H1 (cell line): ENCODE data around the gene EXD3. TPM values are rescaled to one million over a fixed set of nuclear protein-coding genes. Genes with fewer than 3 reads are reported as not detected.

ENCODE experiments used
- CTCF ChIA-PET: fragments of 300-600 bp; sonication (Branson Sonifier 250); formaldehyde crosslinking; loops from one replicate; lab custom pipeline; 2021; ENCODE audit not compliant: partially characterized antibody; lab: Charles Lee
- POLR2A ChIA-PET: fragments of 300-600 bp; sonication (Branson Sonifier 250); formaldehyde crosslinking; loops from one replicate; lab custom pipeline; 2021; ENCODE audit warnings: inconsistent platforms; ENCODE audit not compliant: partially characterized antibody; lab: Charles Lee
- DNase-seq, 2 experiments: peaks; one replicate each; pipeline versions ENCODE4 v3.0.0 to v3.0.0-alpha.2; 2010 to 2022; ENCODE audit warnings: low spot score in 2 of 2, low read depth in 1 of 2, mixed read lengths in 1 of 2
- FAIRE-seq: peaks from 2 replicates; lab custom pipeline; 2011; peaks lifted over from hg19 to GRCh38; lab: Jason Lieb, UNC
- H2AFZ ChIP-seq: 2 replicates; pipeline ENCODE4 v1.8.1; 2012; ENCODE audit warnings: low read length, inconsistent platforms
- H2AK5ac ChIP-seq: 2 replicates; pipeline ENCODE4 v1.6.1; 2013; ENCODE audit warnings: low read depth, low read length
- H2BK120ac ChIP-seq: replicated peaks from 2 replicates; pipeline ENCODE3; 2013; ENCODE audit warnings: low read depth, low read length, inconsistent platforms
- H2BK12ac ChIP-seq: 2 replicates; pipeline ENCODE4 v1.6.1; 2013; ENCODE audit warnings: low read depth, low read length
- H2BK15ac ChIP-seq: 2 replicates; pipeline ENCODE4 v1.6.1; 2013; ENCODE audit warnings: low read length
- H2BK20ac ChIP-seq: 2 replicates; pipeline ENCODE4 v1.6.1; 2013; ENCODE audit warnings: low read length
- H2BK5ac ChIP-seq: 2 replicates; pipeline ENCODE4 v1.6.1; 2013; ENCODE audit warnings: low read depth, low read length
- H3K14ac ChIP-seq: 2 replicates; pipeline ENCODE4 v1.6.1; 2013; ENCODE audit warnings: inconsistent platforms; ENCODE audit not compliant: insufficient read length
- H3K18ac ChIP-seq: 2 replicates; pipeline ENCODE4 v1.6.1; 2013; ENCODE audit warnings: low read length; ENCODE audit errors: extremely low read depth
- H3K23ac ChIP-seq: 2 replicates; pipeline ENCODE4 v1.6.1; 2013; ENCODE audit warnings: inconsistent platforms; ENCODE audit not compliant: insufficient read length
- H3K23me2 ChIP-seq: 2 replicates; pipeline ENCODE4 v1.6.1; 2013; ENCODE audit warnings: low read depth, low read length
- H3K27ac ChIP-seq: 2 replicates; pipeline ENCODE4 v1.6.1; 2011; ENCODE audit warnings: low read depth, low read length, inconsistent platforms
- H3K27me3 ChIP-seq, 4 experiments: replicated peaks in 1 of 4; 1 replicate in 1 of 4; 2 replicates in 3 of 4; pipeline versions ENCODE4 v1.6.1 to v1.8.1; 2011 to 2013; ENCODE audit warnings: low read length in 3 of 4, mild to moderate bottlenecking in 3 of 4, inconsistent platforms in 2 of 4, mixed read lengths in 2 of 4, moderate library complexity in 1 of 4; ENCODE audit not compliant: control insufficient read depth in 3 of 4, insufficient read depth in 3 of 4; ENCODE audit errors: extremely low read depth in 1 of 4
- H3K36me3 ChIP-seq, 4 experiments: 2 replicates each; pipeline versions ENCODE4 v1.6.1 to v1.8.1; 2011 to 2013; ENCODE audit warnings: mild to moderate bottlenecking in 4 of 4, low read length in 3 of 4, moderate library complexity in 2 of 4, control low read depth in 1 of 4, inconsistent platforms in 1 of 4; ENCODE audit not compliant: insufficient read depth in 4 of 4, control insufficient read depth in 2 of 4
- H3K4ac ChIP-seq: replicated peaks from 2 replicates; pipeline ENCODE3; 2013; ENCODE audit warnings: low read length, low read depth, mixed read lengths, inconsistent platforms; ENCODE audit not compliant: insufficient read length
- H3K4me1 ChIP-seq, 4 experiments: replicated peaks in 1 of 4; 1 replicate in 1 of 4; 2 replicates in 3 of 4; pipeline versions ENCODE4 v1.6.1 to v1.8.1; 2011 to 2013; ENCODE audit warnings: low read length in 3 of 4, inconsistent platforms in 2 of 4, mixed read lengths in 1 of 4; ENCODE audit not compliant: insufficient read depth in 4 of 4, control insufficient read depth in 3 of 4
- H3K4me2 ChIP-seq, 2 experiments: 2 replicates each; pipeline versions ENCODE4 v1.6.1 to v1.8.1; 2011 to 2013; ENCODE audit warnings: low read depth in 2 of 2, low read length in 2 of 2, control low read depth in 1 of 2, inconsistent platforms in 1 of 2, mild to moderate bottlenecking in 1 of 2; ENCODE audit not compliant: insufficient read depth in 1 of 2
- H3K4me3 ChIP-seq, 4 experiments: fragments of 200-600, 300-600 bp in 1 of 4; sonication (generic), shearing (Covaris generic), sonication (Bioruptor Twin) in 1 of 4; 2 replicates each; pipeline versions ENCODE4 v1.5.1 to v1.8.1; 2011 to 2016; ENCODE audit warnings: low read length in 4 of 4, low read depth in 3 of 4, control low read depth in 2 of 4, inconsistent platforms in 2 of 4, mild to moderate bottlenecking in 2 of 4, mixed read lengths in 1 of 4, moderate library complexity in 1 of 4; ENCODE audit not compliant: insufficient read depth in 2 of 4; ENCODE audit errors: extremely low read depth in 1 of 4
- H3K56ac ChIP-seq: replicated peaks from 2 replicates; pipeline ENCODE3; 2013; ENCODE audit warnings: low read depth, mild to moderate bottlenecking, mixed read lengths, low read length, inconsistent platforms; ENCODE audit not compliant: insufficient read length
- H3K79me1 ChIP-seq: 2 replicates; pipeline ENCODE4 v1.6.1; 2013; ENCODE audit warnings: low read depth, low read length, control low read depth
- H3K79me2 ChIP-seq, 2 experiments: 2 replicates each; pipeline versions ENCODE4 v1.6.1 to v1.8.1; 2012 to 2013; ENCODE audit warnings: low read length in 2 of 2, mild to moderate bottlenecking in 2 of 2, inconsistent platforms in 1 of 2; ENCODE audit not compliant: insufficient read depth in 2 of 2, control insufficient read depth in 1 of 2
- H3K9ac ChIP-seq, 4 experiments: replicated peaks in 1 of 4; 1 replicate in 1 of 4; 2 replicates in 3 of 4; pipeline versions ENCODE4 v1.6.1 to v1.8.1; 2011 to 2013; ENCODE audit warnings: low read depth in 3 of 4, low read length in 3 of 4, control low read depth in 2 of 4, mild to moderate bottlenecking in 2 of 4, moderate library complexity in 2 of 4, inconsistent platforms in 1 of 4; ENCODE audit errors: extremely low read depth in 1 of 4
- H3K9me3 ChIP-seq, 2 experiments: 2 replicates each; pipeline versions ENCODE4 v1.6.1 to v1.8.1; 2012 to 2013; ENCODE audit warnings: mild to moderate bottlenecking in 2 of 2, moderate library complexity in 2 of 2, control low read depth in 1 of 2, inconsistent platforms in 1 of 2, low read depth in 1 of 2, low read length in 1 of 2, mixed read lengths in 1 of 2; ENCODE audit not compliant: insufficient read depth in 2 of 2
- H4K20me1 ChIP-seq, 2 experiments: replicated peaks in 1 of 2; 2 replicates each; pipeline versions ENCODE3 to v1.8.1; 2011 to 2013; ENCODE audit warnings: inconsistent platforms in 2 of 2, low read length in 2 of 2, mild to moderate bottlenecking in 1 of 2; ENCODE audit not compliant: insufficient read depth in 2 of 2, control insufficient read depth in 1 of 2
- H4K5ac ChIP-seq: 2 replicates; pipeline ENCODE4 v1.6.1; 2013; ENCODE audit warnings: low read length, low read depth, mixed read lengths, inconsistent platforms; ENCODE audit not compliant: insufficient read length
- H4K8ac ChIP-seq: 2 replicates; pipeline ENCODE4 v1.8.0; 2013; ENCODE audit warnings: mild to moderate bottlenecking, moderate library complexity, low read length, inconsistent platforms; ENCODE audit not compliant: insufficient read depth; ENCODE audit errors: extremely low read depth
- H4K91ac ChIP-seq: replicated peaks from 2 replicates; pipeline ENCODE3; 2013; ENCODE audit warnings: low read length, mixed read lengths, inconsistent platforms; ENCODE audit not compliant: insufficient read length
- WGBS, 2 experiments: shearing (Covaris generic) in 1 of 2; methylation state at CpG; one replicate each; pipeline versions ENCODE4 v1.1.6 to v1.1.7; 2013 to 2015; ENCODE audit warnings: low lambda C conversion rate in 2 of 2, mixed read lengths in 2 of 2, inconsistent platforms in 1 of 2, low coverage in 1 of 2, missing lambda C conversion rate in 1 of 2; ENCODE audit not compliant: insufficient replicate concordance in 2 of 2, insufficient coverage in 1 of 2, insufficient read length in 1 of 2; ENCODE audit errors: extremely low coverage in 1 of 2, missing lambda C conversion rate in 1 of 2; 5-methylcytosine and 5-hydroxymethylcytosine counted together
- polyA plus RNA-seq, 7 experiments: library from polyadenylated mRNA; depleted of rRNA in 3 of 7; stranded (reverse) in 5 of 7; unstranded in 2 of 7; fragments of >200 nt in 5 of 7; fragments of 200-250 nt in 2 of 7; gene quantifications; 1 replicate in 5 of 7; 2 replicates in 1 of 7; 4 replicates in 1 of 7; pipeline versions ENCODE4 v1.2.1 to v1.2.3, GENCODE V29; 2011 to 2013; ENCODE audit warnings: missing spikeins in 2 of 7, mixed read lengths in 2 of 7
- total RNA-seq: library from RNA; stranded (reverse); fragmentation: NEBNext Ultra II Directional; extraction: Animal tissue kit (Norgen Biotek cat#: 25700); gene quantifications from 2 replicates; pipeline ENCODE4 v1.2.1, GENCODE V29; 2021

EXD3 gene
- total and polyA plus RNA-seq, 2 of the 8 experiments (the other 6 are each of a cell fraction or from before 2014, with no cell fraction given), result 7.2 to 9.4 TPM

DNA sequence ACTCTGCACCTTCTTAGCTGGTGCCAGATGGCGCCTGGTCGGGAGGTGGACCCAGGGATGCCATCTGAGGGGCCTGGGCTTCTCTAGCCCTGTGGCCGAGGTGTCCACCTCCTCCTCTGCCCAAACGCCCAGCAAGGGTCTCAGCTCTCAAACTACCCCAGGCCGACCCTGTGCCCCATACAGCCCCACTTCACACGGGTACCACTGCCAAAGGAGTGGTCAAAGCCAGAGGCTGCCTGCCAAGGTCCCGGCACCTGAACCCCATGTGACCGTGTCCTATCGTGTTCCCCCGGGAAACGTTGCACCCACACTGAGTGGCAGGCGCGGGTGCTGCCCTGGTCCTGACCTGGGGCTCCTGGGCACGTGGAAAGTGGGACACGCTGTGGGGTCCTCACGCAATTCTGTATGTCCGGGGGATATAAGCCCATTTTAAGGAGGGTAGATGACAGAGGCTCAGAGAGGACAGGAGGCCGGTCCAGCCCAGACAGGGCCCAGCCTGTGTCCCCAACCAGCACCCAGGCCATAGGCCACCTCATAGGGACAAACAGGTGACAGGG, 16.3 kb upstream of the EXD3 start:
- 0 out of 2 replicates have a peak overlapping the region, but pooled peaks have one; percentile 17 for H2BK12ac ChIP-seq
- H3K79me1 ChIP-seq, result no peaks in the 10 kb centered on the region
- H3K4ac ChIP-seq, result no peak overlapping the region
- CTCF ChIA-PET, result interaction anchor here (1.1 kb wide), 1 partner anchor 30 kb away, joined by 3 read pairs; no protein-coding TSS in a partner anchor
- H3K18ac ChIP-seq, result no peak overlapping the region
- peaks cover 0 to 3% (median 0%) of the 10 kb centered on the region in 4 experiments; a peak in 1 of 7 replicates for H3K4me1 ChIP-seq
- no peak overlapping the region for H2AK5ac ChIP-seq
- no peak overlapping the region for H4K5ac ChIP-seq
- no peak overlapping the region for H2BK5ac ChIP-seq
- H4K91ac ChIP-seq, result no peak overlapping the region
- H3K23me2 ChIP-seq, result no peaks in the 10 kb centered on the region; the same call in 1 of the 2 replicates
- 84% methylated on average over 18 of the region's 18 CpGs; no CpG with 5 or more reads in 1 of the 2 experiments for WGBS, 2 experiments
- no peak overlapping the region for H3K56ac ChIP-seq
- H3K4me2 ChIP-seq, result no peak overlapping the region
- H3K4me3 ChIP-seq, result no peak overlapping the region
- H3K79me2 ChIP-seq, result no peaks in the 10 kb centered on the region
- H2BK20ac ChIP-seq, result no peak overlapping the region
- H4K8ac ChIP-seq, result peak overlapping the region; percentile 68; the same call in 1 of the 2 replicates
- H3K14ac ChIP-seq, result no peak overlapping the region
- H3K36me3 ChIP-seq, result no peaks in the 10 kb centered on the region
- H2BK15ac ChIP-seq, result no peak overlapping the region
- no peak overlapping the region for H2AFZ ChIP-seq
- DNase-seq (no peak), FAIRE-seq (no peak)
- no peak overlapping the region for H3K27ac ChIP-seq
- POLR2A ChIA-PET, result interaction anchor here (1.6 kb wide), 1 partner anchor 93 kb away, joined by 3 read pairs; no protein-coding TSS in a partner anchor
- no peaks in the 10 kb centered on the region for H3K9me3 ChIP-seq
- H3K23ac ChIP-seq, result no peak overlapping the region
- no peak overlapping the region for H2BK120ac ChIP-seq
- H3K27me3 ChIP-seq, result no peaks in the 10 kb centered on the region
- no peak overlapping the region for H3K9ac ChIP-seq
- no peaks in the 10 kb centered on the region for H4K20me1 ChIP-seq
